ENCODE measurements around the gene NDC80. TPM values are rescaled to one million over a fixed set of nuclear protein-coding genes. Genes with fewer than 3 reads are reported as not detected.

NDC80 gene
- polyA plus RNA-seq, 1 donor (not counting 4 experiments of a cell fraction or from before 2014, with no cell fraction given): 11.5 TPM

- FAIRE-seq (no peak), DNase-seq (ENCODE audit: low read depth, low spot score) (no peak)
- dilution Hi-C loops (cut with MboI; ENCODE audit: extremely low pct_ligation_motif_present, low sequenced_read_pairs): no loop called here
- H3K36me3 ChIP-seq (ENCODE audit: control insufficient read depth in 2 of 2, extremely low read depth in 1 of 2, insufficient read depth in 2 of 2, low read length in 2 of 2): peaks cover 0 to 11% of the 10 kb centered on the region in 2 experiments
- no peaks in the 10 kb centered on the region for H3K9me3 ChIP-seq (ENCODE audit: control insufficient read depth, low read depth, low read length)
- TF ChIP-seq EZH2 (IDR thresholded peaks at IDR 0.05; ENCODE audit: low read length): no peak
- no peak for TF ChIP-seq CTCF (optimal IDR thresholded peaks at IDR 0.05 in 1 of 3, IDR thresholded peaks at IDR 0.05 in 1 of 3, conservative IDR thresholded peaks at IDR 0.05 in 1 of 3; ENCODE audit: extremely low read depth in 1 of 3, insufficient read depth in 2 of 3, low read length in 3 of 3)
- peaks cover 22% of the 10 kb centered on the region for H3K4me1 ChIP-seq (ENCODE audit: control insufficient read depth, extremely low read depth, insufficient read depth, low read length)
- H4K20me1 ChIP-seq (ENCODE audit: control insufficient read depth, extremely low read depth, insufficient read depth, low read length): no peaks in the 10 kb centered on the region
- H3K4me3 ChIP-seq (ENCODE audit: control insufficient read depth in 2 of 3, extremely low read depth in 1 of 3, insufficient read depth in 2 of 3, low read depth in 1 of 3, low read length in 3 of 3): no peak overlapping the region
- no peak overlapping the region for H2AFZ ChIP-seq (ENCODE audit: control insufficient read depth, low read length)
- H3K27me3 ChIP-seq (ENCODE audit: control insufficient read depth, extremely low read depth, insufficient read depth, low read length): no peaks in the 10 kb centered on the region
- no peaks in the 10 kb centered on the region for H3K79me2 ChIP-seq (ENCODE audit: control insufficient read depth, insufficient read depth, low read length)
- no peak overlapping the region for H3K9ac ChIP-seq (ENCODE audit: control insufficient read depth, extremely low read depth, insufficient read depth, low read length)
- no peak overlapping the region for H3K4me2 ChIP-seq (ENCODE audit: control insufficient read depth, extremely low read depth, insufficient read depth, low read depth, low read length)
- no peaks in the 10 kb centered on the region for H3K9me1 ChIP-seq (ENCODE audit: control insufficient read depth, extremely low read depth, insufficient read depth, low read length)
- peak overlapping the region; percentile 39 for H3K27ac ChIP-seq (ENCODE audit: control insufficient read depth, insufficient read depth, low read length)
Observed at GRCh38 chr18:2590303-2590702, 18.9 kb downstream of the NDC80 start.

GRCh38 chr18:2597639-2598038 lies 26.3 kb downstream of the NDC80 start:
- no peaks in the 10 kb centered on the region for H3K9me3 ChIP-seq (ENCODE audit: control insufficient read depth, low read depth, low read length)
- no peak for DNase-seq (ENCODE audit: low read depth, low spot score)
- H2AFZ ChIP-seq (ENCODE audit: control insufficient read depth, low read length): no peak overlapping the region
- H3K27me3 ChIP-seq (ENCODE audit: control insufficient read depth, extremely low read depth, insufficient read depth, low read length): no peaks in the 10 kb centered on the region
- H3K36me3 ChIP-seq (ENCODE audit: control insufficient read depth in 2 of 2, extremely low read depth in 1 of 2, insufficient read depth in 2 of 2, low read length in 2 of 2): no peaks in the 10 kb centered on the region
- dilution Hi-C loops (cut with MboI; ENCODE audit: extremely low pct_ligation_motif_present, low sequenced_read_pairs): no loop called here
- peaks cover 1% of the 10 kb centered on the region for H3K4me1 ChIP-seq (ENCODE audit: control insufficient read depth, extremely low read depth, insufficient read depth, low read length)
- no peaks in the 10 kb centered on the region for H3K9me1 ChIP-seq (ENCODE audit: control insufficient read depth, extremely low read depth, insufficient read depth, low read length)
- H3K79me2 ChIP-seq (ENCODE audit: control insufficient read depth, insufficient read depth, low read length): no peaks in the 10 kb centered on the region
- FAIRE-seq: no peak
- no peak overlapping the region for H3K27ac ChIP-seq (ENCODE audit: control insufficient read depth, insufficient read depth, low read length)
- H3K4me3 ChIP-seq (ENCODE audit: control insufficient read depth in 2 of 3, extremely low read depth in 1 of 3, insufficient read depth in 2 of 3, low read depth in 1 of 3, low read length in 3 of 3): no peak overlapping the region
- H3K4me2 ChIP-seq (ENCODE audit: control insufficient read depth, extremely low read depth, insufficient read depth, low read depth, low read length): no peak overlapping the region
- H4K20me1 ChIP-seq (ENCODE audit: control insufficient read depth, extremely low read depth, insufficient read depth, low read length): no peaks in the 10 kb centered on the region
- H3K9ac ChIP-seq (ENCODE audit: control insufficient read depth, extremely low read depth, insufficient read depth, low read length): no peak overlapping the region
- no peak for TF ChIP-seq CTCF (optimal IDR thresholded peaks at IDR 0.05 in 1 of 3, IDR thresholded peaks at IDR 0.05 in 1 of 3, conservative IDR thresholded peaks at IDR 0.05 in 1 of 3; ENCODE audit: extremely low read depth in 1 of 3, insufficient read depth in 2 of 3, low read length in 3 of 3)
- no peak for TF ChIP-seq EZH2 (IDR thresholded peaks at IDR 0.05; ENCODE audit: low read length)

Data from keratinocyte (primary cell).